Measurements from ENCODE around the gene TNNI3K. TPM values are rescaled to one million over a fixed set of nuclear protein-coding genes. Genes with fewer than 3 reads are reported as not detected.

TNNI3K gene
- total RNA-seq, 1 experiment from 2014 or later: not detected

DNA sequence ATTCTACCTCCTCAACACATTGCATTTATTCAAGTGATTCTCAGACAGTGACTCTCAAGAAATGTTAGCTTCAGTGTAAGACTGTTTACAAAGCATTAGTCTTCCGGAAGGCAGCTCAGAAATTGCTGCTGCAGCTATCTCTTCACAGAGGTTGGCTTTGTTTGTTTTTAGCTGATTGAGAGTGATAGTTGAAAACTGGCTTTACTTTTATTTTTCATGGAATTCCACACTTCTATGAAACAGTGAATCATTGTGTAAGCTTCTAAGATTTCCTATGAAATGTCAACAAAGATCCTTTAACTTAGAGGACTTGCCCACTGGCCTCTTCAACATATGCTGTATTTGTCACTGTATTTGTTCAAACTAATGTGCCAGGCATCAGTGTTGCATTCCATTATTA is 121.3 kb downstream of the TNNI3K start:
- no peak for DNase-seq
- H3K18ac ChIP-seq (ENCODE audit: insufficient read length, low read depth, low read length): no peak overlapping the region
- no peak overlapping the region for H3K4ac ChIP-seq (ENCODE audit: low read depth, low read length)
- Mint-ChIP-seq H3K27me3 (ENCODE audit: low read depth) (no peaks in the 10 kb centered on the region), H3K4me1 (no peaks in the 10 kb centered on the region), H3K27ac (no peak overlapping the region), H3K36me3 (ENCODE audit: insufficient read depth in 1 of 3, low read depth in 3 of 3) (no peaks in the 10 kb centered on the region; a peak in 1 of 7 replicates), H3K4me3 (no peak overlapping the region), H3K9me3 (peaks cover 3 to 6% of the 10 kb centered on the region in 2 experiments; a peak in 4 of 5 replicates)
- H3K27me3 ChIP-seq (ENCODE audit: insufficient read depth, low read length): no peaks in the 10 kb centered on the region
- H3K14ac ChIP-seq (ENCODE audit: insufficient read depth, low read length): no peak overlapping the region
- H3K4me2 ChIP-seq (ENCODE audit: insufficient read depth, insufficient read length, low read length): no peak overlapping the region
- H4K8ac ChIP-seq (replicated peaks; ENCODE audit: insufficient read length, low read depth, low read length): no peak overlapping the region
- H3K23me2 ChIP-seq (ENCODE audit: insufficient read length, low read depth, low read length, poor library complexity, severe bottlenecking): no peaks in the 10 kb centered on the region
- no peaks in the 10 kb centered on the region for H3K4me1 ChIP-seq (ENCODE audit: insufficient read depth, low read length)
- no peak overlapping the region for H3K27ac ChIP-seq (ENCODE audit: insufficient read length, low read depth, low read length)
- no peak overlapping the region for H2BK120ac ChIP-seq (ENCODE audit: low read depth, low read length, poor library complexity, severe bottlenecking)
- H2AK5ac ChIP-seq (ENCODE audit: insufficient read length, low read length): no peak overlapping the region
- TF ChIP-seq, protein P1, sequence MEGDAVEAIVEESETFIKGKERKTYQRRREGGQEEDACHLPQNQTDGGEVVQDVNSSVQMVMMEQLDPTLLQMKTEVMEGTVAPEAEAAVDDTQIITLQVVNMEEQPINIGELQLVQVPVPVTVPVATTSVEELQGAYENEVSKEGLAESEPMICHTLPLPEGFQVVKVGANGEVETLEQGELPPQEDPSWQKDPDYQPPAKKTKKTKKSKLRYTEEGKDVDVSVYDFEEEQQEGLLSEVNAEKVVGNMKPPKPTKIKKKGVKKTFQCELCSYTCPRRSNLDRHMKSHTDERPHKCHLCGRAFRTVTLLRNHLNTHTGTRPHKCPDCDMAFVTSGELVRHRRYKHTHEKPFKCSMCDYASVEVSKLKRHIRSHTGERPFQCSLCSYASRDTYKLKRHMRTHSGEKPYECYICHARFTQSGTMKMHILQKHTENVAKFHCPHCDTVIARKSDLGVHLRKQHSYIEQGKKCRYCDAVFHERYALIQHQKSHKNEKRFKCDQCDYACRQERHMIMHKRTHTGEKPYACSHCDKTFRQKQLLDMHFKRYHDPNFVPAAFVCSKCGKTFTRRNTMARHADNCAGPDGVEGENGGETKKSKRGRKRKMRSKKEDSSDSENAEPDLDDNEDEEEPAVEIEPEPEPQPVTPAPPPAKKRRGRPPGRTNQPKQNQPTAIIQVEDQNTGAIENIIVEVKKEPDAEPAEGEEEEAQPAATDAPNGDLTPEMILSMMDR (conservative IDR thresholded peaks at IDR 0.05): no peak
- H2AFZ ChIP-seq (ENCODE audit: low read length): no peak overlapping the region
- H2BK20ac ChIP-seq (ENCODE audit: low read depth, low read length, poor library complexity, severe bottlenecking): no peak overlapping the region
- no peak overlapping the region for H4K91ac ChIP-seq (ENCODE audit: insufficient read length, low read depth, low read length)
- H4K20me1 ChIP-seq (ENCODE audit: control insufficient read depth, insufficient read depth, insufficient read length): no peaks in the 10 kb centered on the region
- no peak overlapping the region for H2BK5ac ChIP-seq (ENCODE audit: insufficient read length, low read length)
- no peak overlapping the region for H2BK12ac ChIP-seq (ENCODE audit: insufficient read length, low read depth, low read length)
- no peak overlapping the region for H4K5ac ChIP-seq (ENCODE audit: insufficient read length, low read depth, low read length)
- no peak overlapping the region for H3K56ac ChIP-seq (ENCODE audit: insufficient read length, low read depth, low read length)
- no peak overlapping the region for H3K23ac ChIP-seq (ENCODE audit: insufficient read length, low read depth, low read length)
- H3K9ac ChIP-seq (ENCODE audit: extremely low read depth, insufficient read length, low read length): no peak overlapping the region
- H3K79me2 ChIP-seq (ENCODE audit: insufficient read depth, low read length): no peaks in the 10 kb centered on the region
- no peaks in the 10 kb centered on the region for H3K9me3 ChIP-seq (ENCODE audit: control insufficient read depth, low read depth, low read length)
- WGBS (ENCODE audit: extremely low coverage, insufficient read length, low lambda C conversion rate): no CpG with 5 or more reads among the region's 1 CpG
- no peaks in the 10 kb centered on the region for H3K79me1 ChIP-seq (ENCODE audit: insufficient read depth, low read depth, low read length, poor library complexity, severe bottlenecking)
- H3T11ph ChIP-seq (ENCODE audit: low read length): no peak overlapping the region
- H2BK15ac ChIP-seq (ENCODE audit: low read depth, low read length): no peak overlapping the region
